ENCODE results near the gene CLSTN1.

The CLSTN1 gene

GRCh38 chr1:9852410-9853248 lies 28.9 kb upstream of the CLSTN1 start:
- in situ Hi-C loops (cut with MboI; ENCODE audit: low pct_unique_long_range_greater_than_20kb, low sequenced_read_pairs, unreplicated experiment) = loop anchor here (25.0 kb wide), 1 partner anchor 215 kb away; no protein-coding TSS in a partner anchor
- no peak for DNase-seq (ENCODE audit: low spot score)
- no peak for TF ChIP-seq CTCF (IDR thresholded peaks at IDR 0.05; ENCODE audit: extremely low read depth, insufficient read depth, missing control alignments)

DNA sequence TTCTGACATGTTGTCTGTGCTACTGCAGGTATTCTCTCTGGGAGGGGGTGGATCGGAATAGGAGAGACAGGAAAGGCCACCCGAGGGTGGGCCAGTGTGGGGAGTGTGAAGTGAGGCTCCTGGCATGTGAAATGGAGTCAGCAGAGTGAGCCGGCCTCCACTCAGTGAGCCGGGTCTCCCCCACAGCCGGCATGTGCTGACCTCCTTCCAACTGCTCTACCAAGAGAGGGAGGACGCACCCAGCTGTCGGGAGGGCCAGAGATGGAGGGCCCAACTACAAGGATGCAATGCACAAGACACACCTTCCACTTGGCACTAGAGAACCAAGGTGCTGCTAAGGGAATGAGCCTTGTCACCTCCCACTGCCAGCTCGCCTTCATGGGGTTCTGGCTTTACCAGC lies 28.2 kb upstream of the CLSTN1 start:
- in situ Hi-C loops (cut with MboI; ENCODE audit: low pct_unique_long_range_greater_than_20kb, low sequenced_read_pairs, unreplicated experiment) = loop anchor here (25.0 kb wide), 1 partner anchor 215 kb away; no protein-coding TSS in a partner anchor
- no peak for DNase-seq (ENCODE audit: low spot score)
- TF ChIP-seq CTCF (IDR thresholded peaks at IDR 0.05; ENCODE audit: extremely low read depth, insufficient read depth, missing control alignments) = no peak

DNA sequence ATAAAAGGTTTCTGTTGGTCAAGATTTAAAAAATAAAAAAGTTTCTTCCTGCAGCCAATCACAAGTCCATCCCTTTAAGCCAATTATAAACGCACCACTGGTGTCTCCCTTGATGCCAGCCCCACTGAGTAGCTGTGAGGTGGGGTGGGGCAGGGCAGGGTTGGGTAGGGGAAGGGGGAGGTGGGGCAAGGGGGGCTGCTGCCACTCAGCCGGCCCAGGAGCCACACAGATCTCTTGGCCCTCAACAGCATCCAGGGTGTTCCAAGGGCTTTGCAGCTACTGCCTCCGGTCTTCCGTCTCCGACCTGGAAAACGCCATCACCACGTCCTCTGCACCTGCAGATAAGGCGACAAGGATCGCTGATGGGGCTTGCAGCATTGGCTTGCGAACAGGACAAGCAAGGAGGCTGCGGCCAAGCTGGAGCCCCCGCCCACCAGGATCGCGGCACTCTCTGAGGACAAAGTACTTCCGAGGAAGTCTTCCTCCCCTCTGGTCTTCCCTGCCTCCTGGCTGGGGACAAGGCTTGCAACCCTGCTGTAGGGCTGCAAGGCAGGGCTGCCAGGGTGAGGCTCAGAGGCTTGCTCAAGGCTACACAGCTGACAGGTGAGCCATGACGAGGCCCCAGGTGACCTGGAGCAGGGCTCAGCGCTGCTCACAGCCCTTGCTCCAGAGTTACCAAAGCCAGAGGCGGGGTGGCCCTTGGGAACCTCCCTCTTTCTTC lies 26.8 kb upstream of the CLSTN1 start:
- in situ Hi-C loops (cut with MboI; ENCODE audit: low pct_unique_long_range_greater_than_20kb, low sequenced_read_pairs, unreplicated experiment) = loop anchor here (25.0 kb wide), 1 partner anchor 213 kb away; no protein-coding TSS in a partner anchor
- no peak for DNase-seq (ENCODE audit: low spot score)
- TF ChIP-seq CTCF (IDR thresholded peaks at IDR 0.05; ENCODE audit: extremely low read depth, insufficient read depth, missing control alignments) = no peak

DNA sequence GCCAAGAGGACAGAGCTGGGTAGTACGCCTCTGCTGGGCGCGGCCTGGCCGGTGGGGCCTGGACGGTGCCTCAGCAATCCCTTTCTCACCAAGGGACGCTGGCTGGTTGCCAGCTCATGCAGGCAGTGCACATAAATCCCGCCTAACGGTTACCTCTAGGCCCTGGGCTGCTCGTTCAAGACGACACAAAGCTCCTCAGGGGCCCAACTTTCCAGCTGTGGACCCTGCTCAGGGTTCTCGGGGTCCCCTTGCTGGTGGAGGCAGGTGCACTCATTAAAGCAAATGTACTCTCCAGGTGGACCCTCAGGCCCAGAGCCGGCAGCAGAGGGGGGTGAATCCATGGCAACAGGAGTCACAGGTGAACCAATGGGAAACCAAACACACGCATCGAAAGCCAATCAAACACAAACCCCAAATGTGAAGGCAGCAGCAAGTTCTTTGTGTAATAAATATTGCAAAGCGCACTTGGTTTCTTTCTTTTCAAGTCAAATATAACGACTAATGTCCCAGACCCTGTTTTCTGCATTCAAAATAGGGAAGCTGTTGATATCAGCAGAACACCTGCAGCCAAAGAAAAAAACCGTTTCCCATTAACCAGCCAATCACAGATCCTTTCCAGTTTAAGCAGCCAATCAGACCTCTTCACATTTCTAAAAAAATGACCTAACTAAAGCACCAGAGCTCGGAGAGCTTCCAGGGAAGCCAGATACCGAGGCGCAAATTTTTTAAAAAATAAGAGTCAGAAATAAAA lies 26.1 kb upstream of the CLSTN1 start:
- peak; percentile 82 for DNase-seq (ENCODE audit: low spot score)
- in situ Hi-C loops (cut with MboI; ENCODE audit: low pct_unique_long_range_greater_than_20kb, low sequenced_read_pairs, unreplicated experiment) = loop anchor here (25.0 kb wide), 1 partner anchor 213 kb away; no protein-coding TSS in a partner anchor
- no peak for TF ChIP-seq CTCF (IDR thresholded peaks at IDR 0.05; ENCODE audit: extremely low read depth, insufficient read depth, missing control alignments)

GRCh38 chr1:9848022-9848421 lies 24.3 kb upstream of the CLSTN1 start:
- DNase-seq (ENCODE audit: low spot score) = no peak
- in situ Hi-C loops (cut with MboI; ENCODE audit: low pct_unique_long_range_greater_than_20kb, low sequenced_read_pairs, unreplicated experiment) = no loop called here
- no peak for TF ChIP-seq CTCF (IDR thresholded peaks at IDR 0.05; ENCODE audit: extremely low read depth, insufficient read depth, missing control alignments)

DNA sequence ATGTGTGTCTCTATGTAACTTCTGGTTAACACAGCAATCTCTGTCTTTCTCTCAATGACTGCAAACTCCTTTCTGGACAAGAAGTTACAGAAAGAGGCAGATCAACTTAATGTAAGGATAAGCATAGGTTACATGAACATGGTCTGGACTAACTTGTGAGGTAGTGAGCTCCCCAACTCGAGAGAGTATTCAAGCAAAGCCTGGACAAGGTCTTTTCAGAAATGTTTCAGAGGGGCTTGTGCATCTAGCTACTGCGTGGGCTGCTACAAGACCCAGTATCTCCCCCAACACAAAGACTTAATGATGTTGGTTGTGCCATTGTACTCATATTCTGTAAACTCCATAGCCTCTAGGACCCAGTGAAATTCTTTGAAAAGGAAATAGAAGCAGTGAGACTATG lies 23.5 kb upstream of the CLSTN1 start:
- no peak for DNase-seq (ENCODE audit: low spot score)
- no peak for TF ChIP-seq CTCF (IDR thresholded peaks at IDR 0.05; ENCODE audit: extremely low read depth, insufficient read depth, missing control alignments)
- in situ Hi-C loops (cut with MboI; ENCODE audit: low pct_unique_long_range_greater_than_20kb, low sequenced_read_pairs, unreplicated experiment) = no loop called here

Data from GM13977 (cell line).